GM18505 (cell line): ENCODE measurements around the gene ADCY2.

Experiments used
- ATAC-seq: cut with Tn5 transposase; IDR thresholded peaks from one replicate; pipeline ENCODE4 v1.9.1; 2021; ENCODE audit not compliant: unreplicated experiment
- POLR2A ChIP-seq: IDR thresholded peaks from 4 replicates; pipeline ENCODE4 v1.6.1; 2011; ENCODE audit warnings: borderline replicate concordance; ENCODE audit not compliant: insufficient read depth, insufficient read length; ENCODE audit errors: extremely low read depth

ADCY2 gene

GRCh38 chr5:7385681-7386080 is 10.3 kb upstream of the ADCY2 start:
- ATAC-seq: no peak
- no peak for TF ChIP-seq POLR2A

DNA sequence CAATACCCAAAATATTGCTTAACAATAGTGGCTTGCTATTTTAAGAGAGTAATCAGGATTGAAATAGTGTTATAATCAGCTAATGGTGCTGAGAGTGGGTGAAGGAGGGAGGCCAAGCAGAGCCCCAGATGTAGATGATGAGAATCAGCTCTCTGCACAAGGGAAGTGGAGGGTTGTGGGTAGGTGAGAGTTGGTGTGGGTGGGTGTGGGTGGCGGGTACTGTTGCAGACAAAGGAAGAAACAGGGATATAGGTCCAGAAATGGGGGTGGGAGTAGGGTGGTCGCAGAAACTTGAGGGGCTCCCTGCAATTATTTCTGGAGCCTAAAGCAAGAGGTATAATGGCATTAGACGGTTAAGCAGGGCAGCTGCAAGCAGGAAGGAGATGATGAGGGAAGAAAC is 7.4 kb upstream of the ADCY2 start:
- ATAC-seq: no peak
- no peak for TF ChIP-seq POLR2A

- ATAC-seq: no peak
- no peak for TF ChIP-seq POLR2A
Observed at GRCh38 chr5:7391215-7391614, 4.7 kb upstream of the ADCY2 start.

DNA sequence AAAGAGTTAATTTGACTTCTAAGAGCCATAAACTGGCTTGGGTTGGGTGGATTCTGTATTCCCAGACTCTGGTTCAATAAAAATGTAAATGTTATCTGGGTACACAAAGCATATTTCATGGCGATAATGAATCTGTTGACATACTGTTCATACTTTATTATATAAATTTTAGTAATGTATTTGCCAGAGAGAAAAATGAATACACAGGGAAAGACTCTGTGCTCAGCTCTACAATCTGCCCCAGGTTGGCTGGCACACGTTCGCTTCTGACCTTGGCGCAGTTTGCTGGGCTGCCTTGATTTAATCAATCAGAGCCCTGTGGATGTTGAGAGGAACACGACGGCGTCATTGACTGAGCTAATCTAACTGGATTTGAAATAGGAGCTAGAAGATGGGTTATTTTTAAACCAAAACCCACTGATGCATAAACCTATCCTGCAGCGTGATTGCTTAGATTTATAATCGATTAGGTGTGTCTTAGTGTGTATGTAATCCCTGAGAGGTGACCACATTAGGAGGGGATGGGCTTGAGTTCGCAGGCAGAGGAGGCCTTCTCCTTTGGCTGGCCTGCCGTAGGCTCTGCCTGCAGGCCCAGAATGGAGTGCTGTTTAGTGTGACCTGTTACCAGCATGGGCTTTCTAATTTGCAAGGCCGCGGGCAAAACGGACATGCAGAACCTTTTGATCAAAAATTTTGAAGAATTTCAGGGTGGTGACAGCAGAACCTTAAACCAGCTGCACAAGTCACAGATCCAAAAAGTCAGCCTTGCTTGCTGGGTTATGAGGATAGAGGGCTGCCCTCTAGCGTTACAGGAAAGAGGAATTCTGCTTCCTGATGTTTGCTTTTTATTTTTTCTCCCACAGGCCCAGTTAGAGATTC is 3.9 kb upstream of the ADCY2 start:
- no peak for ATAC-seq
- TF ChIP-seq POLR2A: no peak

GRCh38 chr5:7392693-7393024 is 3.3 kb upstream of the ADCY2 start:
- TF ChIP-seq POLR2A: no peak
- ATAC-seq: no peak

DNA sequence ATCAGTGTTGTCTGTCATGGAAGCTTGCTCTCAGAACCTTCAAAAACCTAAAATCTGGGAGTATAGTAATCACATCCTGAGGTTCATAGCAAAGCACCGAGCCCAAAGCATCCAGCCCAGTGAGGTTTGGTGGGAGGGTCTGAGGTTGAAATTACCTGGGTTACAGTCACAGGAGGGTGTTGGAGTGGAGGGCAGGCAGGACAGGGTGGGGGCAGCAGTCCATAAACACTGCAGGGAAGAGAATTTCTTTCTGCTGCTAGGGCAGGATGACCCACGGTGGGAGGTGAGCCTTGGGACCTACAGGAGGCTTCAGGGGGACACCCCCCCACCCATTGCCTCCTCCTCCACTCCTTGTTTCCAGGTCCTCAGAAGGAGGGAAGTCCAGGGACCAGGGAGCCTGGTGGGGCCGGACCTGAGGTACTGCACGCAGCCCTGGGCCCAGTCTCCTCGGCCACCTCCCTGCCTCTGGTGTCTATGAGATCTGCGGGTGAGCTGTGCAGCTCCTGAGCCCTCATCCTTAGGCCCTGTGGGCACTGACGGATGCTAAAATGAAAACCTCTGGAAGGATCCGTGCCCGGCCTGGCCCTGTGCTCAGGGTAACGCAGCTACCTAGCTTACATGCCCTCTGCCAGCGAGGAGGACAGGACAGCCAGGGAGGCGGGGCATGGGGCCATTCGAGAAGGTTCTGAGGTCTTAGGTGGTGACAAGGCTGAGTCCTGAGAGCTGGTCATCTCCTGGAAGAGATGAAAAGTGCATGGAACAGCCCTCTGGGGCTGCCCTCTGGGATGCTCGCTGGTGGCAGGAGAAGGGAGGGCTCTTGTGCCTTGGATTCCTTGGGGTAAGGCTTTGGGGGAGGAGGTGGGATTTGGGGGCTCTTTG is 1.8 kb upstream of the ADCY2 start:
- no peak for ATAC-seq
- TF ChIP-seq POLR2A: no peak

DNA sequence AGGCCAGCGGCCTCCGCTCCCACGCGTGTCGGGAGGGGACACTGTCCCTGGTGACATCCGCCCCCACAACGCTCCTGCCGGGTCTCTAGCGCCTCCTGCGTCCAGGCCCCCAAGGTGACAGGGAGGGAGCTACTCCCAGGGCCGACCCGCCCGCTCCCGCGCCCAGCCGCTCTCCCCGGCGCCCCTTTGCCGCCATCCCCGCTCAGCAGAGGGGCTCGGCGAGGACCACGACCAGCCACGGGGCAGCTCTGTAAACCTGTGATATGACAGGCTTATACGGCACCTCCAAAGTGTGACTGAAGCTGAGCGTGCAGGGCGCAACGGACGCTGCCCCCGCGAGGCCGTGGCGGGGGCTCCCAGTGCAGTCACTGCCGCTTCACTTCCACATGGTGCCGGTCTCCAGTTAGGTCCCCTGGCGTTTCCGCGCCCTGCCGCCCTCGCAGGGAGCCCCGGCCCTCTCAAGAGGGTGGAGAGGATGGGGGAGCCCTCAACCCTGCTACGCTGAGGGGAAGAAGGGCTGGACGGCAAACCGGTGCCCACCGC is 978 bp upstream of the ADCY2 start:
- TF ChIP-seq POLR2A: no peak
- no peak for ATAC-seq

DNA sequence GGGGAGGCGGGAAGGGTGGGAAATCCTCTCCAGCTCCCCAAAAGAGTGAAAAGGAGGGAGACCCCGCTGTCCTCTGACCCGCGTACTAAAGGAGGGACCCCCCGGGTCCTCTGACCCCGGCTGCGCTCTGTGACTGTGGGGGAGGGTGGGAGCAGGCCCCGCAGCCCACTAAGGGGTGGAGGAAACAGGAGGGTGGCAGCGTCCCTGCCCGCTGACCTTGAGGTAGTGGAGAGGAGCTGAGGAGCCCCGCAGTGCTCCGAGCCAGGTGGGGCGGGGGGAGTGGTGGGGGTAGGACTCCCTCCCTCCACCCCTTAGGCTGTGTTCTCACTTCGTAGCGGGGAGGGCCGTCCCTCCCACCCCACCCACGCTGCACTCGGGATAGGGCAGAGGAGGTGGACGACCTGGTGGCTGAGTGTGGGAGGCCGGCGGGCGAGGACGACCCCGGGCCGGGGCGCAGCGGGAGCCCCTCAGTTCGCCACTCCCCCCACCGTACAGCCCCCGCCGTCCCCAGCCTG is 449 bp upstream of the ADCY2 start:
- no peak for ATAC-seq
- TF ChIP-seq POLR2A: no peak

DNA sequence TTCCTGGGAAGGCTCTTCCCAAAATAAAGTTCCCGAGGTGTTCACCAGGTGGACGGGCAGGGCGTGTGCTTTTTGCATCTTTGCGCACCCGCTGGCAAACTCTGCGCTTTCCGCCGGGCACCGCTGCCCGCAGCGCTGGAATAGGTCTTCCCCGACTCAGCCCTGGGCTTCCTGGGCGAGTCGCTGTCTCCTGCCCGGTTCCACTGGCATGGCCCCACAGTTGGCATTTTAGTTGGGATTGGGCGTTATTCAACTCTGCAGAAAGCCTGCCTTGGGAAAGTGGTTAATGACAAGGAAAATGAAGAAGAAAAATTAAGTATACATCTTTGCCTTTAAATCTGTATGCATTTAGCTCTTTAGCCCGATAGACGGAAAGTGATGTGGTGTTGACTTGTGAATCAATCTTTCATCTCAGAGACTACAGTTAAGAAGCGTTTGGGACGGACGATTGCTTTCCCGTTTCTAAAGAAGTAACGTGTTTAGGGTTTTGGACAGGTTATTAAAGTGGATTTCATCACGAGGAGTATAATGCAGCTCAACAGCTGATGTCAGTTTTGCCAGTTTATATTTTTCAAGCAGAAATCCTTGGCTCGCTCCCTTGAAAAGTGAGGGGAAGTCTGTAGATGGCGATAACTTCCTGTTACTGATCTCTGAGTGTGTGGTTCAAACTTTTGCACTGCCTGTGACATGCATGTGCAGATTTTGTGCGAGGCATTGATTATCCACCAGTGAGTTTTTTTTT is 946 bp downstream of the ADCY2 start:
- no peak for ATAC-seq
- TF ChIP-seq POLR2A: no peak

GRCh38 chr5:7397937-7398336 is 2.0 kb downstream of the ADCY2 start:
- ATAC-seq: no peak
- no peak for TF ChIP-seq POLR2A

- TF ChIP-seq POLR2A: no peak
Observed at GRCh38 chr5:7398596-7399280, 2.8 kb downstream of the ADCY2 start.

GRCh38 chr5:7405277-7405676 is 9.3 kb downstream of the ADCY2 start:
- ATAC-seq: no peak
- TF ChIP-seq POLR2A: no peak

More at GRCh38 chr5:7398596-7399280, 2.8 kb downstream of the ADCY2 start:
- ATAC-seq: no peak
